GM18502 (cell line): ENCODE measurements around the gene ADGRF4.

Experiments used
- ATAC-seq: cut with Tn5 transposase; IDR thresholded peaks from one replicate; pipeline ENCODE4 v1.9.1; 2021; ENCODE audit warnings: mild to moderate bottlenecking; ENCODE audit not compliant: unreplicated experiment, poor library complexity

The ADGRF4 gene, protein sequence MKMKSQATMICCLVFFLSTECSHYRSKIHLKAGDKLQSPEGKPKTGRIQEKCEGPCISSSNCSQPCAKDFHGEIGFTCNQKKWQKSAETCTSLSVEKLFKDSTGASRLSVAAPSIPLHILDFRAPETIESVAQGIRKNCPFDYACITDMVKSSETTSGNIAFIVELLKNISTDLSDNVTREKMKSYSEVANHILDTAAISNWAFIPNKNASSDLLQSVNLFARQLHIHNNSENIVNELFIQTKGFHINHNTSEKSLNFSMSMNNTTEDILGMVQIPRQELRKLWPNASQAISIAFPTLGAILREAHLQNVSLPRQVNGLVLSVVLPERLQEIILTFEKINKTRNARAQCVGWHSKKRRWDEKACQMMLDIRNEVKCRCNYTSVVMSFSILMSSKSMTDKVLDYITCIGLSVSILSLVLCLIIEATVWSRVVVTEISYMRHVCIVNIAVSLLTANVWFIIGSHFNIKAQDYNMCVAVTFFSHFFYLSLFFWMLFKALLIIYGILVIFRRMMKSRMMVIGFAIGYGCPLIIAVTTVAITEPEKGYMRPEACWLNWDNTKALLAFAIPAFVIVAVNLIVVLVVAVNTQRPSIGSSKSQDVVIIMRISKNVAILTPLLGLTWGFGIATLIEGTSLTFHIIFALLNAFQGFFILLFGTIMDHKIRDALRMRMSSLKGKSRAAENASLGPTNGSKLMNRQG

DNA sequence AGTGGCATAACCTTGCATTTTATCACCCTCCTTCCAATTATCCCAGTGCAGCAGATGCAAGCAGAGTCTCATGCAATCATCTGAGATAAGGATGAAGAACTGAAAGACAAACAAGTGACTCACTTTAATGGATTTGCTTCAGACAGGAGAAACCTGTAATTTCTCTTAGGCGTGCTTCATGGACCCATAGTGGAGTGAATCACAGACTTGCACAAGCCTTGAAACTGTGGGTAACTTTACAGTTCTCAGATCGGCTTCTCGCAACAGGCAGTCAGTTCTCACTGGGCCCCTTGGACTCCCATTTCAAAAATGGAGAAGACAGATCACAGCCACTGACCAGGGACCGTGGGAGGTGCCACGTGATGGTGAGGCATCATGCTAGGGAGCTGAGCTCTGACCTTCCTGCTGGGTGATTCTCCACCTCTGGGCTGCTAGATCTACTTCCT, at the start of gene ADGRF4:
TSS of gene ADGRF4 (plus strand) at position 239 of the 446 bp plus-strand sequence. CDS start 8,666 bp downstream, outside the sequence.
- ATAC-seq: no peak

DNA sequence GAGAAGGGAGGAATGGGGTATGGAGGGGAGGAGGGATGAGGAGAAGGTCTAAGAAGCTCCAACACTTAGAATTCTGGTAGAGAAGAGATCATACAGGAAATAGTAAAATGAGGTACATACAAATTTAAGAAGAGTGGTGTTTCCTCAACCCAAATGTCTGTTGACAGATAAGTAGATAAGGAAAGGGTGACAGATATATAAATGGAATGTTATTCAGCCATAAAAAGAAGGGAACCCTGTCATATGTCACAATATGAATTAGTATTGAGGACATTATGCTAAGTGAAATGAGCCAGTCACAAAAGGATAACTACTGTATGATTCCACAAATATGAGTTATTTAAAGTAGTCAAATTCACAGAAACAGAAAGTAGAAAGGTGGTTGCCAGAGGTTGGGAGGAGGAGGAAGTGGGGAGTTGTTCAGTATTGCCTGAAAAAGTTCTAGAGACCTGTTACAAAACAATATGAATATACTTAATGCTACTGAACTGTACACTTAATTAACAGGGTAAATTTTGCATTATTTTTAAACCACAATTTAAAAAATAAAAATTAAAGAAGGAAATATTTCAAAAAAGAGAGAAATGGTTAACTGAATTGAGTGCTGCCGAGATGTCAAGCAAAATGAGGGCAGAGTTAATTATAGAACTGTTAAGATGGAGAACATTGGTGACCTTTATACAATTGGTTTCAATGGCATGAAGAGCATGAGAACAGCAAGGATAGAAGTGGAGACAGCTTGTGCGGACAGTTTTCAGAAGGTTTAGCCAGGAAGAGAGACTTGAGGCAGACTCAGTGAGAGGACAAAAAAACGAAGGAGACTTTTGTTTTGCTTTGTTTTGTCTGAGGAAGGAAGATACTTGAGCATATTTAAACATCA, 47.6 kb upstream of the ADGRF4 start:
- peak; percentile 82 for ATAC-seq

DNA sequence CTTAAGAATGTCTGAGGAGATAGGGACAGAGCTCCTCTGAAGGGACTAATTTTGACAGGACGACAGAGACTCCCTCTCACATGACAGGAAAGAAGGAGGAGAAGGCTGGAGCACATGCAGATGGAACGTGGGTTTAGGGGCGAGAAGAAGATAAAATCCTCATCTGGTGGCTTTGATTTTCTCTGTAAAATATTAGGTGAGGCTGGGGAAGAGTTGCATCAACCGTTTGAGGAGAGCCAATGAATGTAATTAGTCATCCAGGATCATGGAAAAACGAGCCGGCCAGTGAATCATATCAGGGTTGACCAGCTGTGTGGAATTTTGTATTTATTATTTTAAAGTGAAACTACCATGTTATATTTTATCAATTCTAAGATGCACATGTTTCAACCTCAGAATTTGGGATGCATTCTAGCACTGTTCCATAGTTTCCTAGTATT, 46.9 kb upstream of the ADGRF4 start:
- ATAC-seq: no peak

DNA sequence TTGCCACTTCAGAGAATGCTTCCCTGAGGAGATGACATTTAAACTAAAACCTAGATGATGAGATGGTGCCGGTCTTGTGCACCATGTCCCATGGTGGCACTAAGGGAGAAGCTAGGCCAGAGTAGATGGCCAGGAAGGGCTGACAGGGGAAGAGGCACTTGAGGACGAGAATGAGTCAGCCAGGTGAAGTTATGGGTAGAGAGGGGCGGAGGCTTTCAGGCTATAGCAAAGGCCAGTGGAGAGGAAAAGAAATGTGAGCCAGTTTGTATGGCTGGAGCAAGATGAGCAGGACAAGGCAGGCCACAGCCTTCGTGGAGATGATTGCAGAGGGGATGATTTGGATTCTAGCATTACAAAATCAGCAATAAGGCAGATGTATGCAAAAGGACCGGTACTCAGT, 44.7 kb upstream of the ADGRF4 start:
- ATAC-seq: no peak

DNA sequence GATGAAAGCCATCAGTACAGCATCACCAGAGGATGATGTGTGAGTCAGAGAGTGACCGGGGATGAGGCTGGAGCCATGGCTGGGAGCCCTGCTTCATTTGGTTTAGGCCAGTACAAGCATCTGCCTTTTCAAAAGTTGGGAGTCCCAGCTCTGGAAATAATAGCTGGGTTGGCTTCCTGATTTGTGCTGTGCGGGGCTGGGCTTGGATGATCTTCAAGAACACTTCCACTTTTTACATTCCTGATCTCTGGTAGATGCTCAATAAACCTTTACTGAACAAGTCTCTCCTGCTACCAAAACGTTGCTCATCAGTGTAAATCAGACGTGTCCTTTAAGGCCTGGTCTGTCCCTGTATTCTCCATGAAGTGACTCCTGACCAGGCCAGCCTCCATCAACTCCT, 44.1 kb upstream of the ADGRF4 start:
- ATAC-seq: no peak

DNA sequence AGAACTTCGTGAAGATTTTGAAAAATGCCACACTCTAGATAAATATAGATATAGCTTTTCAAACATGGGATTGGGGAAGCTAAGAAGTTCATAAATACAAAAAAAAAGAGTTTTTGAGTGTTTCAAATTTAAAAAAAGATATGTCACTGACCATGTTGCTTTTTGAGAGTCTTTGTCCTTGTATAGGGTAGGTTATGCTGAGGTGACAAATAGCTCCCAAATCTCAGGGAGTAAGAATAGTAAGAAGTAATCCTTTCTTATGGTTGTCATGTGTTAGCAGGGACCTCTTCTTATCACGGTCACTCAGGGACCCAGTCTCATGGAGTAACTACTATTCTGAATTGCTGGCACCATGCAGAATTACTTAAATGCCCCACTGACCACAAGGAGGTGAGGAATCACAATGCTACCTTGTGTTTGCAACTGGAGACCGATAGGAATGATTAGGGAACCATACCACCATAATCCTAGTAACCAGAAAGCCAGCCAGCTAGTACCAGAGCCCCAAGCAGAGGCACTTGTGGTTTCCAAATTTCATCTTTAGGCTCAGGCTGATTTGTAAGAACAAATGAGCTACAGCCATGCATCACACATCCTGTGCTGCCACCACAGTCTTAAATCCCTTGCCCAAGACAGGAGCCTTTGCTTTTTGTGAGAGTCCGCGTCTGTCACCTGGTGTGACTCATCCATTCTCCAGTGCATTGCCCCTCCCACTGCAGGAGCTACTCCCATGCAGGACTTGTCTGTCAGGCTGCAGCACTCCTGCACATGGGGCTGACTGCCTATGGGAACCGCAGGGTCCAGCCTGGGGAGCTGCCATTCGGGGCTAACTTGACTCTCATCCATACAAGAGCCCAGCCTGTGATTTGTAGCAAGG, 42.4 kb upstream of the ADGRF4 start:
- no peak for ATAC-seq

DNA sequence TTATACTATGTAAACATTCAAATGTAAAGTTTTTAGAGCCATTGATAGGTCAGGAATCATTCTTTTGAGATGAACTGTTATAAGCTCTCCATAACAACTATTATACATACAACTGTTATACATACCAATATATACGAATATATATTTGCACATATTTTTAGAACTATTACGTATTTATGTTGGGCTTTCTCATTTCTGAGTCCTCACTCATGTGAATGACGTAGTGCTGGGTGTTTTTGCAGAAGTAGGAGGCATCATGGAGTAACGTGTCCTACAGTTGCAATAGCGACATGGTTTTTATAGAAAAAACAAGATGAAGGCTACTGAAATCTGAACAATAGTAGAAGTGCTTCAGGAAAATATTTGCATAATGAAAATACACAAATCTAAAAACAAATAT, 36.4 kb upstream of the ADGRF4 start:
- ATAC-seq: no peak

DNA sequence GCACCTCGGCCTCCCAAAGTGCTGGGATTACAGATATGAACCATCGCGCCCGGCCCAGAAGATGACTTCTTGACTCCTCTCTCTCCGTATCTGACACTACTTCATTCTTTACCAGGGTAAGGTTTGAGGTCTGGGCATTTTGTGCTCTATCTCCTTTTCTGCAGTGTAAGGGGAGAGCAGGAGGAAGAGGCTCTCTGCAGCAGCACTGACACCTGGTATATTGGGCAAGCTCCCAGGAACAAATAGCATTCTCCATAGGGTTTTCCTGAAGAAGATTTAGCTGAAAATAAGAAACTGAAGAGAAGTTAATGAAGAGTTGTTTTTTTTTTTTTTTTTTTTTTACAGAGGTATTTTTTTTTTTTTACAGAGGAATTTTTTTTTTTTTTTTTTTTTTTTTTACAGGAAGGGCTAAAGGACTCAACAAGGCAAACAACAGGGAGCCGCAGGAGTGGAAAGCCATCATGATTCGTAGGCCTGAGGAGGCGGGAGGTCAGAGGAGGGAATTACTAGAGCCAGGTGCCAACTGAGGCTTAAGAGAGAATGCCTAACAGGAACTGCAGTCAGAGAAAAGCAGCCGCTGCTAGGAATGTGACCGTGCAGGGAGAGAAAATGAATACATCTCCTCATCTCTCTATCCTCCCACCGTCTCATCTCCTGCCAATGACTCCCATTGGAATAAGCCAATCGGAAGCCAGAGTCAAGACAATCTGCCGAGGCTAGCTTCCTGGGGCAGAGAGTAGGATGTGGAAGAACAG, 34.7 kb upstream of the ADGRF4 start:
- ATAC-seq: no peak

DNA sequence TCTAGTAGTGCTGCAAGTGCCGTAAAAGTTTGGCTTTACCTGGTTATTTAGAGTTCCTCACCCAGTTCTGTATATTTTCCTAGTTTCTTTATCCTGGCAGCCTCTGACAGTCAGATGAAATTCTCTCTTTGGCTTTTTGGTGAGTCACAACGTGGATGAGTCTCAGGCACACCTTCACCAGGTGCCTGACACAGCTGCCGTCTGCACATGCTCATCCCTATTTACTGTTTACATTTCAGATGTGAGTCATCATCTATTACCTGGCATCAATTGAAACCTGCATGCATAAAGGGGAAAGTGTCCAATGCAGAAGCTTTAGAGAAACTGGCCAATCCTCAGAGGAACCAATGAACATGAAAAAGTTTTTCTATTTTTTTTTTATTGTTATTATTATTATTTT, 33.3 kb upstream of the ADGRF4 start:
- no peak for ATAC-seq

DNA sequence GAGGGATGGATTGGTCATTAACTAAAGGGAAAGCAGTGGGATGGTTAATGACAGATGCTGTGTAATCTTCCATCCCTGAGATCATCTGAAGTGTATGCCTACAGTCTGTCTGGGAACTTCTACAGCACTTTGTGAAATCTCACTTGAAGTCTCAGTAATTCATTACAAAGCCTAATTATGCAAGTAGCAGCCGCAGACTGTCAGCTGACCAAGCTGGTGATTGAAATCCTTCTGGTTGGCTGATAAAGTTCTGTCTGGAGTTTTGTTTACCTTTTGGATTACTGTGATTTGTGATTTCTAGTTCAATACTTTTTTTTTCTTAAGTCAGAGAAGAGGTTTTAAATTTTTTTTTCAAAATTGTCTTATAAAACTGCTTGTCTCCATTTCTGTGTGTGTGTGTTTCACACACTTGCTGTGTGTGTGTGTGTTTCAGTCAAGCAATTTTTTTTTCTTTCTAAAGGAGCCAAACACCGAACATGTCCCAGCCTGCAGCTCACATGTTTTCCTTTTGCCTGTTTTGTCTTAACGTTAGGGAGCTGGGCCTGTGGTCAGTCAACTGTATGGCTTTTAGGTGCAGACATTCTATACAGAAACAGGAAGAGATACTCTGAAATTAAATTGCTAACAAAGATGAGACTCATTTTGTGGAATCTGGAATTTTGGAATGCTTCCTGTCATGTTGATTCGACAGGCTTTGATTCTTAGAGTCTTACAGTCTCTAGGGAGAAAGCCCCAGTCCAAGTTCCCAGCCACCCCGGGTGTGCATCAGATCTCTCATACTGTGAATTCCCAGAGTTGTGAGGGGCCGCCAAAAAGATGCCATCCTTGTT, 28.5 kb upstream of the ADGRF4 start:
- ATAC-seq: no peak

DNA sequence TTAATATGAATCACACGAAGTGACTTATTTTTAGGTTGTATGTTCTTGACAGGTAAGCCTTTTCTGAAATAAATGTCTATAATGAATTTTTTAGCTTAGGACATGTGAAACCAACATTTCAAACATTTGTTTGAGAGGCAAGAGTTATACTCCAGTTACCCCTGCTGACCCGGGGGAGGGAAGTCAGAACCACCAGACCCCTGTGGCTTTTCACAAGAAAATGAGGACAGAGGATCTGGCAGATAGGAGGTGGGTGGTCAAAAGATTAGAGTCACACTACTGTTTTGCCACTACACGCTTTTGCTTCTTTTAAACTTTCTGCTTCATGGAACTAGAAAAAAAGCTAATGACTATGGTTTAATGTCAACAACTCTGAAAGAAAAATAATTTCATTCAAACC, 27.5 kb upstream of the ADGRF4 start:
- ATAC-seq: no peak

DNA sequence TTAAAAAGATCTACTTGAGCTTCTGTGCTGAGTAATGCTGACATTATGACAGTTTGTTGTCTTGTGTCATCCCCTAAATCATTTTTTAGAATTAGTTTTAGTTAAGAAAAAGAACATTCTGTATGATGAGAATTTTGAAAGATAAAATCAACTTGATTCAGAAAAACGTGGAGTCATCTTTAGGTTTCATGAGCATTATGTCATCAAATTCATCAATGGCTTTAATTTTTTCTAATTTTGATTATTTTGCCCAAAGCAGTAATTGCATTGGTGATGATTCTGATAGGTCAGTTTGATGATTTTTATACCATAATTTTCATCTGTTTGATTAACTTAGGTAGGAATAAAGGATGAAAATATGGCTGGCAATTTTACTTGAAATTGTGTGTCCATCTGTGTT, 26.6 kb upstream of the ADGRF4 start:
- no peak for ATAC-seq

DNA sequence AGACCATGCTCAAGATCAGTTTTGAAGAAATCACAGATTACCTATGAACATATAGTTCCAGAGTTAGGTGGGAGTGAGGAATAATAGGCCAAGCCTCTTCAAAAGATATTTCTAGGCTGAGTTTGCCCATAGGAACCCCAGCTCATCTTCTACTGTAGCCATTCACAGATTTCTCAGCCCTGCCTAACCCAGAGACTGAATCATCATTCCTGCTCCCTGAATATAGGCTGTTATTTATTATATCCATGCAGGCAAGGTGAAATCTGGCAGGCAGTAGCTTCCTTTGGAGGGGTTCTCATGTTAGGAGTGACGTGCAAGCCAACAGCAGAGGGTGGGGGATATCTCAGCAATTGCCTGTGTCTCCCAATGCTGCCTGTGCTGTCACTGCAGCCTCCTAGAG, 25.6 kb upstream of the ADGRF4 start:
- no peak for ATAC-seq

DNA sequence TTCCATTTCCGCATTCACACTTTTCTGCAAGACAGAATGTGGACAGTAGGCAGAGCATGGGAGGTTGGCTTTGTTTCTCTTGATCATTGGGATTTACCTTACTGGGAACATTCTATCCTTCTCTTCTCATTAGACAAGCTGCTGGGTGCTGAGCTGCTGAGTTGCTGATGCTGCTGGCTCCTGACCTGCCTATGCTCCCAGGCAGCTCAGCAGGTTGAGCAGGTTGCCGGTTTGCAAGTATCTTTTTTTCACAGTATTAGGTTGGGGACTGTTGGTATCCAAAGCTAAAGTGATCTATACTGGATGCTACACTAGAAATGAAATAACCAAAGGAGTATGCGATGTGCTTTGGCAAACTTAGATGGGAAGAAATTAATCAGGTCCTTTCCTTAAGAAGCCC, 23.7 kb upstream of the ADGRF4 start:
- no peak for ATAC-seq

DNA sequence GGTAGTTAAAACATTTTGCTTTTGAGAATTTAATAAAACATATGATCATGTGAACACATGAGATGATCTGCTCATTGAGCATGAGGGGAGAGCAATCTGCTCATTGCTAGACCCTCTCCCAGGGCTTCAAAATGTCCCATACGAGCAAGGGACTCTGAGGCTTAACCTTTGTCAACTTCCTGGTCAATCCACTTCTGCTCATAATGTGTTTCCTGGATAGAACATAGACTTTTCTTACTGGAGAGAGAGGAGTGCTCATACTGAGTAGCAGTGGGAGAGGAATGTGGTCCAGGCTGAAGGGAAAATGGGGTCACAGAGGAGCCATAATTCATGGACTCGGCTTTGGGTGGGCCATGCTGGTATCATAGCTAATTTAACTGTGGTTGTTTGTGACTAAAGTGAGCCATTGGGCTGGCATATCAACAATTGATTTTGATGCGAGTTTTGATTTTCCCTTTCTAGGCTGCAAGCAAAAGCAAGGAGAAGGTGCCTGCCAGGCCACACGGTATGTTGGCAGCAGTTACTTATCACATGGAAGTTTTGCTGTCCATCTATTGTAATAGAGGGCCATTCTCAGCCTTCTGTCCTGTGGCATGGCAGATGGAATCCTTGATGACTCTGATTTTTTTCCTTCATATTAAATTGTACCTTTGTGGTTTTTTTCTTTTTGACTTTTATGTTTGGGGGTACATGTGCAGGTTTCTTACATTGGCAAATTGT, 20.8 kb upstream of the ADGRF4 start:
- ATAC-seq: no peak

DNA sequence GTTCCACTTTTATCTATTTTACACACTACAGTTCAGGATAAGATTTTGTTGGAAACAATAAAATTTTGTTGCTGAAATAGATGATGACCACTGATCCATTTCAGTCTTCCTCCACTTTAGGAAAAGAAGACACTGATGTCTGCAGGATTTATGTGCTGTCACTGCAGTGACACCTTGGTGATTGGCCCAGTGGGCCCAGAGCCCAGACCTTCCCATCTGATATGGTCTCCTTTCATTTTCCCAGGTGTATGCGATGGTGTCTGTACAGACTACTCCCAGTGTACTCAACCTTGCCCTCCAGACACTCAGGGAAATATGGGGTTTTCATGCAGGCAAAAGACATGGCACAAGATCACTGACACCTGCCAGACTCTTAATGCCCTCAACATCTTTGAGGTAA, 19.6 kb upstream of the ADGRF4 start:
- ATAC-seq: no peak

DNA sequence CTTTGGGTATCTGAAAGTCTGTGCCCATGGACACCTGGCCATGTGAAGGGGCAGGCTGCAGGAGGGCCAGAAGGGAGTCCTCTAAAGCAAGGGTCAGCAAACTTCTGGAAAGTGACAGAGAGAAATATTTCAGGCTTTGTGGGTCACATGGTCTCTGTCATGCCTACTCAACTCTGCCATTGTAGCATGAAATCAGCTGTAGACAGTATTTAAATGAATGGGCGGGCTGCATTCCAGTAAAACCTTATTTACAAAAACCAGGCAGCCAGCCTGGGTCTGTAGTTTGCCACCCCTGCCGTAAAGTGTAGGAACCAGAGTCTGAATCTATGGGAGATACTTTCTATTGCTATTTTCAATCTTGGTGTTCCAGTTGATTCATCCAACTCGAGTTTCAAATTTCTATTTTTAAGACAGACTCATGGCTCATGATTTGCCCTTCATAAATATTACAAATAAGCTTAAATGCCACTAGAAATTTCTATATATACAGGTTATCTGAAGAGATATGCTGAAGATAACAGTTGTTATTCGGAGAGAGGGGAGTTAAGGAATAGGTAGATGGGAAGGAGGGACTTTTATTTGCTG, 19.0 kb upstream of the ADGRF4 start:
- ATAC-seq: no peak
